Tibial nerve (tissue), 3 donors: ENCODE results near the gene RNU2-63P.

ENCODE experiments used
- CTCF ChIP-seq, 5 experiments: fragments of 200-600 bp in 3 of 5; fragments of 450-650 bp in 2 of 5; sonication (generic) in 3 of 5; IDR thresholded peaks; one replicate each; pipeline ENCODE4 v1.5.1; 2016 to 2019; ENCODE audit warnings: antibody characterized with exemption in 5 of 5, mild to moderate bottlenecking in 3 of 5, moderate library complexity in 2 of 5
- POLR2A ChIP-seq, 2 donors: fragments of 450-650 bp; IDR thresholded peaks; one replicate each; pipeline ENCODE4 v1.6.1; 2017; ENCODE audit warnings: antibody characterized with exemption in 2 of 2, mild to moderate bottlenecking in 2 of 2, moderate library complexity in 2 of 2

GRCh38 chr2:88006912-88007439 lies 9.4 kb downstream of the RNU2-63P start:
- no peak for TF ChIP-seq POLR2A (IDR thresholded peaks at IDR 0.05)
- TF ChIP-seq CTCF (IDR thresholded peaks at IDR 0.05) = no peak
